ENCODE results near the gene PLCB3. TPM values are rescaled to one million over a fixed set of nuclear protein-coding genes. Genes with fewer than 3 reads are reported as not detected.

PLCB3 gene
- total and polyA plus RNA-seq, 2 of the 13 experiments (the other 11 are each of a cell fraction or from before 2014, with no cell fraction given) = 7.5 to 13.8 TPM

GRCh38 chr11:64268025-64268892 is 16.9 kb downstream of the PLCB3 start (continued):
- TF ChIP-seq GABPB1 (CRISPR knock-in tag; IDR thresholded peaks at IDR 0.05) (no peak), KLF13 (CRISPR knock-in tag; IDR thresholded peaks at IDR 0.05) (no peak), FOXP4 (CRISPR knock-in tag; IDR thresholded peaks at IDR 0.05) (0 out of 2 replicates have a peak, but pooled peaks have one; percentile 15), PAX8 (CRISPR knock-in tag; IDR thresholded peaks at IDR 0.05; ENCODE audit: borderline replicate concordance) (no peak), ZNF629 (CRISPR knock-in tag; conservative IDR thresholded peaks at IDR 0.05) (peak; percentile 94), SMC3 (IDR thresholded peaks at IDR 0.05; ENCODE audit: low read length) (no peak), THAP7 (CRISPR knock-in tag; IDR thresholded peaks at IDR 0.05) (no peak), HNRNPH1 (optimal IDR thresholded peaks at IDR 0.05; ENCODE audit: low read depth, low read length) (no peak), ZNF569 (CRISPR knock-in tag; IDR thresholded peaks at IDR 0.05; ENCODE audit: borderline replicate concordance) (no peak), POLR2AphosphoS2 (IDR thresholded peaks at IDR 0.05; ENCODE audit: low read depth, low read length) (no peak), GPN1 (CRISPR knock-in tag; IDR thresholded peaks at IDR 0.05; ENCODE audit: borderline replicate concordance) (no peak), KLF12 (CRISPR knock-in tag; IDR thresholded peaks at IDR 0.05; ENCODE audit: borderline replicate concordance) (peak; percentile 47), ZNF296 (CRISPR knock-in tag; conservative IDR thresholded peaks at IDR 0.05) (no peak), ZNF317 (CRISPR knock-in tag; IDR thresholded peaks at IDR 0.05) (no peak), YY1 (IDR thresholded peaks at IDR 0.05; ENCODE audit: insufficient read depth, insufficient replicate concordance, low read depth, low read length) (no peak), CBFB (CRISPR knock-in tag; IDR thresholded peaks at IDR 0.05) (no peak), PPARG (CRISPR knock-in tag; conservative IDR thresholded peaks at IDR 0.05) (no peak), BATF2 (CRISPR knock-in tag; IDR thresholded peaks at IDR 0.05) (no peak), STAG1 (CRISPR knock-in tag; IDR thresholded peaks at IDR 0.05) (no peak), NFYB (CRISPR knock-in tag; IDR thresholded peaks at IDR 0.05) (no peak), ZNF333 (CRISPR knock-in tag; IDR thresholded peaks at IDR 0.05; ENCODE audit: borderline replicate concordance) (no peak), ZNF136 (CRISPR knock-in tag; IDR thresholded peaks at IDR 0.05; ENCODE audit: low read depth) (no peak), ETV6 (CRISPR knock-in tag; conservative IDR thresholded peaks at IDR 0.05) (no peak), SMAD3 (CRISPR knock-in tag; IDR thresholded peaks at IDR 0.05) (no peak), ZNF121 (CRISPR knock-in tag; IDR thresholded peaks at IDR 0.05) (no peak), CCDC6 (CRISPR knock-in tag; IDR thresholded peaks at IDR 0.05) (no peak), ZFP90 (CRISPR knock-in tag; IDR thresholded peaks at IDR 0.05; ENCODE audit: borderline replicate concordance) (no peak), NKX3-1 (CRISPR knock-in tag; IDR thresholded peaks at IDR 0.05) (no peak), HIVEP1 (CRISPR knock-in tag; IDR thresholded peaks at IDR 0.05) (no peak), ZC3H13 (CRISPR knock-in tag; IDR thresholded peaks at IDR 0.05) (no peak)
